HG03469 (cell line): Measurements from ENCODE around the gene TRIM44.

Source experiments
- ATAC-seq: cut with Tn5 transposase; IDR thresholded peaks from one replicate; pipeline ENCODE4 v1.9.1; 2021; ENCODE audit warnings: mild to moderate bottlenecking, moderate library complexity, moderate number of reproducible peaks; ENCODE audit not compliant: unreplicated experiment

The TRIM44 gene

GRCh38 chr11:35662649-35663407 lies at the start of gene TRIM44:
Gene TRIM44, plus strand, starts transcription at chr11:35662775. Its CDS starts 337 bp downstream, at chr11:35663112.
- peak; percentile 73 for ATAC-seq

DNA sequence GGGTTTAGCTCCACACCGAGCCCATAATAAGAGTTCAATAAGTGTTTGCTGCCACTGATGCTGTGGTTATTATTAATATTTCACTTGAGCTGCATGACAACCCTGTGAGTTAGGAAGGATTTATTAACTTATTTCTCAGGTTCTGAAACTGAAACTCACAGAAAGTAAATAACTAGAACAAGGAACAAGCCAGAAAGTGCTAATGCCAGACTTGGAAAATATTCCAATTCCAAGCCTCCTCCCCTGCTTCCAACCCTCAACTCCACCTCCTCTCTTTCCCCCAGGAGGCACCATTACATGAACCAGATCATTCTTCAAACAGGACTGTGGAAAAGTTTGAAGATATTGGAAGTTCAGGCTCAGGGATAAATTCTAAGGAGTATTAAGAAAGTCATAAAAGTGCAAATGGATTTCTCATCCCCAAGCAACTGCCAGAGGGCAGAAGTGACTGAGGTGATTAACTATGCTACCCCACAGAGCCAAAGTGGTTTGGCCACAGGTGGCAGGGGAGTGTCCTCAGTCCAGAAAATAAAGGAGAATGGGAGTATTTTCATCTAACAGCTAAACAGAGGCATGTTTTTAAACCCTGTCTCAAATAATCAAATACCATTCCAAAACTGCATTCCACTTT lies 47.5 kb upstream of the TRIM44 start:
- ATAC-seq = no peak

- no peak for ATAC-seq
Measured at GRCh38 chr11:35615921-35616900, 46.4 kb upstream of the TRIM44 start.

- no peak for ATAC-seq
Measured at GRCh38 chr11:35617316-35617686, 45.3 kb upstream of the TRIM44 start.

GRCh38 chr11:35617687-35618496 lies 44.7 kb upstream of the TRIM44 start, which contains the start of gene FJX1:
Gene FJX1, plus strand, starts transcription at chr11:35618460. Its CDS starts 177 bp downstream, at chr11:35618637.
- ATAC-seq = peak; percentile 16

DNA sequence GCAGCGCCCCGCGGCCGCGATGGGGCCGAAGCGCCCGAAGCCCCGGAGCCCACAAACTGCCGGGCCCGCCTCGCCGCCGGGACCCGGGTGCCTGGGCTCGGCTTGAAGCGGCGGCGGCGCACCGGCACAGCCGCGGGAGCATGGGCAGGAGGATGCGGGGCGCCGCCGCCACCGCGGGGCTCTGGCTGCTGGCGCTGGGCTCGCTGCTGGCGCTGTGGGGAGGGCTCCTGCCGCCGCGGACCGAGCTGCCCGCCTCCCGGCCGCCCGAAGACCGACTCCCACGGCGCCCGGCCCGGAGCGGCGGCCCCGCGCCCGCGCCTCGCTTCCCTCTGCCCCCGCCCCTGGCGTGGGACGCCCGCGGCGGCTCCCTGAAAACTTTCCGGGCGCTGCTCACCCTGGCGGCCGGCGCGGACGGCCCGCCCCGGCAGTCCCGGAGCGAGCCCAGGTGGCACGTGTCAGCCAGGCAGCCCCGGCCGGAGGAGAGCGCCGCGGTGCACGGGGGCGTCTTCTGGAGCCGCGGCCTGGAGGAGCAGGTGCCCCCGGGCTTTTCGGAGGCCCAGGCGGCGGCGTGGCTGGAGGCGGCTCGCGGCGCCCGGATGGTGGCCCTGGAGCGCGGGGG lies 44.0 kb upstream of the TRIM44 start:
- ATAC-seq = peak; percentile 31

- ATAC-seq = peak; percentile 24
Measured at GRCh38 chr11:35619116-35619854, 43.3 kb upstream of the TRIM44 start.

DNA sequence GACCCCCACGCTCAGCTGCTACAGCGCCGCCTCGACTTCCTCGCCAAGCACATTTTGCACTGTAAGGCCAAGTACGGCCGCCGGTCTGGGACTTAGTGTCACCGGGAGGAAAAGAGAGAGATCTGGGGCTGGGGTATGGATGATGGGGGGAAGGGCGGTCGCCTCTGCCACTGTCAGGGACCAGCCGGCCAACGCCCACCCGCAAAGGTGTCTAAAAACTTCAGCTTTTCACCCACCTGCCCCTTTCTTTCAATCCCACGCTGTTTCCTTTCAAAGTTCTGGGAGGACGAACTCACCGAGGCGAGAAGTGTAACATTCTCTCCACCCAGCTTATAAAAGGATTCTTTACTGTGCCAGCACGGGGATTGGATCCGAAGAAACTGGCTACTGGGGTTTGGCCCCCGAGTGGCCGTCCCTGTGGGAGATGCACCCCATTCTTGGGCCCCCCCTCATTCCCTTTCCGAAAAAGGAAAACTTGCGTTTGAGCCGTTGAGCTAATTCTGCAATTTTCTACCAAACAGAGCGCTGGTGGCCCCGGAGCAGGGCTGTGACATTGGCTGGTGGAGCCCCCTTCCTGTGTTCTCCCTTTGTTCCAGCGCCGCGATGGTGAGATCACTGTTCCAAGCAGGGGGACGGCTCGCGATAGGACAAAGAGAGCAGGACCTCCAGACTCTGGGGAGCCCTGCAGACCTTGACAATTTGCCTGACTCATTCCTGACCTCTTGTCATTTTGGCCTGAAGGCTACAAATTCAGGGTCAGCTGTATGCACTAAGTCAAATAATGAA lies 42.5 kb upstream of the TRIM44 start:
- no peak for ATAC-seq

DNA sequence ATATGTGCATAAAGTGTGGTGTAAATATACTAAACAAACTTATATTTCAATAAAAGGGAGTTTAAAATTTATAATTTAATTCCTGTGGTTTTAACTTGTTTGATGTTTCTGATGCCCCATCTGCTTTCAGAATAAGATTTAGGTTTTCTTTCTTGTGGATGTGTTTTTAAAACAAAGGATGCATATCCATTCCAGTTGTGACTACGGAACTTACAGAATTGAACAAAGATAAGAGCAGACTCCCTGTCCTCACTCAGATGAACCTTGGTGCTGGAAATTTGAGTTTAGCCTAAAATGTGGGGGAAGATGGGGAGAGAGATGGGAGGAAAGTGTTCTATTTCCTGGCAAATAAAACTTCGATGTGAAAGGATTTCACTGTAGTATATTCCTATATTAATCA lies 41.8 kb upstream of the TRIM44 start:
- ATAC-seq = no peak

GRCh38 chr11:35621620-35622019 lies 41.0 kb upstream of the TRIM44 start:
- ATAC-seq = no peak

GRCh38 chr11:35622070-35622469 lies 40.5 kb upstream of the TRIM44 start:
- ATAC-seq = no peak

- ATAC-seq = no peak
Measured at GRCh38 chr11:35623621-35624168, 38.9 kb upstream of the TRIM44 start.

DNA sequence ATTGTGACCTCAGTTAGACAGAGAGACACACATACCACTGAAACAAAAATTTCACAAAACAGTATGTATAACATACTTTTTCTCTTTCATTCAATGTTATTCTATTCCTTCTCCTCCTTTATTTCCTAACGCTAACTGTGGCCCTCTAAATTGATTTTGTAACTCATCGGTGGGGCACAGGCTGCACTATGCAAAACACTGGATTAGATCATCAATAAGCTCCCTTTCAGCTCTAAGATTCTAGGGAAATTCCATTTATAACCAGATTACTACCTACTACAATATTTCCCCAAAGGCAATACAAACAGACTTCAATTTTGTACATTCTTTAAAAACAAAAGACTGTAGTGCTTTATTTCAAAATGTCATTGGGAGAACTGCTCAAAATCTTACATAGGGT lies 38.3 kb upstream of the TRIM44 start:
- no peak for ATAC-seq

DNA sequence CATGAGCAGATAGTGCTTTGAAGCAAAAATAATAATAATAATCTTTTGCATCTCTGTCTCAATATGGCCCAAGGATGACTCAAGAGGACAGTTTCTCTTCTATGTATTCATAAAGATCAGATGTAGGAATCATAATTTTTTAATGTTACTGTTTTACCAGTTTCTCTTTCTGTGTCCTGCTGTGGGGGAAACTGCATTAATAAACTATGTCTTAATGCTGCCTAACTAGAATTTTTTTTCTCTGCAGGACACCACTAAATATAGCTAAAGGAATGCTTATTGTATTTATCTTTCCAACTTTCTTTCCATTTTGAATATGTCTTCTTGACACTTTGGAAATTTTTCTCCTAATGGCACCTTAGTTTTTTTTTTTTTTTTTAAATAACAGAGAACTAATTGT lies 37.8 kb upstream of the TRIM44 start:
- ATAC-seq = no peak

GRCh38 chr11:35626501-35626900 lies 36.1 kb upstream of the TRIM44 start:
- no peak for ATAC-seq

DNA sequence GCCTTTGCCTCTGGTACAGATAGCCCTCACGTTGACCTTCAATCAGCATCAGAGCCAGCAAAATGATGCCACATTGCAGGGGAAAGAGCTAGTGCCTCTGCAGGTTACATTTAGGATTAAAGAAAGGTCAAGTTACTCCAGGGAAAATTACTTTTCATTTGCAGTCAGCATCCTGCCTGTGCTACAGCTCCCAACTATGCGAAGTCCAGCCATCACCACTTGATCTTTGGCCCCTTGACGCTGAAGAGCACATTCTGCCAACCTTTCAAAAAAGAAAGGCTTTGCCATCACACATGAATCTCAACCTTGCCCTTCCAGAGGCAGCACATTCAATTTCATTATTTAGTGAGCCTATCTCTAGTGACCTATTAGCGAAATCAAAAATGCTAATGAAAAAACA lies 33.1 kb upstream of the TRIM44 start:
- ATAC-seq = no peak

- ATAC-seq = no peak
Measured at GRCh38 chr11:35629914-35630313, 32.7 kb upstream of the TRIM44 start.

DNA sequence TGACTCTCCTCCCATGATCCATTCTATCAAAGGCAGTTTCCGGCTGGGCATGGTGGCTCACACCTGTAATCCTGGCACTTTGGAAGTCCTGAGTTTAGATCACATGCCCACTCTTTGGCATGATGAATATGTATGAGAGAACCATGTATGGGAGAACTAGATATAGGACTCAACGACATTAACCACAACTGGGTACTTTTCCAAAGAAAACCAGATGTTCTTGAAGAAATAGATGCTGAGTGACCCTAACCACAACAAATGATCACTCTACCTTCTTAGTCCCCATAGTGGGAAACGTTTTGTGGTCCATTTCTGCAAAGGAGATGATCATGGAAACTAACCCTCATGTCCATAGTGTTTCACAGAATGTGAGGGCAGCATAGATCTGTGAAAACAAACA lies 30.7 kb upstream of the TRIM44 start:
- no peak for ATAC-seq
